Measurements from ENCODE around the gene SMPD2. TPM values are rescaled to one million over a fixed set of nuclear protein-coding genes. Genes with fewer than 3 reads are reported as not detected.

Gene SMPD2
- total RNA-seq = 10.3 and 13.5 TPM in 2 replicates

GRCh38 chr6:109440331-109441068, at the start of gene SMPD2, which contains the start of gene PPIL6:
Gene SMPD2, plus strand, starts transcription at chr6:109440724. Its CDS starts 398 bp downstream, at chr6:109441122.
Gene PPIL6, minus strand, starts transcription at chr6:109440628. Its CDS starts 38 bp downstream, at chr6:109440590.

GRCh38 chr6:109455437-109456110, 15.1 kb downstream of the SMPD2 start, which contains the start of gene MICAL1:
Gene MICAL1, minus strand, starts transcription at chr6:109455772. Its CDS starts 1,576 bp downstream, at chr6:109454196.

GRCh38 chr6:109482905-109483734, 42.6 kb downstream of the SMPD2 start, which contains the start of gene ZBTB24:
Gene ZBTB24, minus strand, starts transcription at chr6:109483219. Its CDS starts 1,193 bp downstream, at chr6:109482026.

Other genes starting within 250 kb of the SMPD2 start
- 91.7 and 94.6 TPM in 2 replicates for gene CD164, start 58.3 kb upstream of the SMPD2 start, total RNA-seq
- 0.98 and 2.3 TPM in 2 replicates for gene PPIL6, start 96 bp upstream of the SMPD2 start, total RNA-seq
- gene MICAL1, start 15.0 kb downstream of the SMPD2 start, total RNA-seq = 32.9 and 51.1 TPM in 2 replicates
- 5.4 and 6.6 TPM in 2 replicates for gene ZBTB24, start 42.5 kb downstream of the SMPD2 start, total RNA-seq

All from mesangial cell (primary cell).